Stimulated activated CD8-positive, alpha-beta memory T cell treated with anti-CD3 and anti-CD28 coated beads, Interleukin-15, amount 100 ng/mL, for 48 hours (primary cell): Measurements from ENCODE around the gene WNT3A.

Source experiments
- DNase-seq, 2 donors: peaks; one replicate each; pipeline ENCODE4 v3.0.0-alpha.2; 2020; ENCODE audit warnings: low read depth in 2 of 2

WNT3A gene

GRCh38 chr1:228100822-228101613 is 94.2 kb downstream of the WNT3A start:
- DNase-seq, result no peak

GRCh38 chr1:228101614-228101993 is 94.8 kb downstream of the WNT3A start:
- DNase-seq, result no peak

GRCh38 chr1:228101994-228102790 is 95.4 kb downstream of the WNT3A start:
- no peak for DNase-seq

GRCh38 chr1:228102791-228103620 is 96.2 kb downstream of the WNT3A start, which contains the start of gene C1orf35:
Gene C1orf35, minus strand, starts transcription at chr1:228103325. Its CDS starts 98 bp downstream, at chr1:228103227.
- peak; percentile 93 to 94 for DNase-seq

GRCh38 chr1:228104526-228105269 is 97.9 kb downstream of the WNT3A start:
- no peak for DNase-seq

- DNase-seq, result no peak
Observed at GRCh38 chr1:228105270-228105995, 98.6 kb downstream of the WNT3A start.

- no peak for DNase-seq
Observed at GRCh38 chr1:228105996-228106799, 99.4 kb downstream of the WNT3A start.

- DNase-seq, result no peak
Observed at GRCh38 chr1:228106800-228107054, 99.9 kb downstream of the WNT3A start.

- DNase-seq, result no peak
Observed at GRCh38 chr1:228107636-228108035, 100.8 kb downstream of the WNT3A start.

GRCh38 chr1:228108055-228108690 is 101.4 kb downstream of the WNT3A start:
- no peak for DNase-seq

GRCh38 chr1:228108742-228109072 is 101.9 kb downstream of the WNT3A start:
- DNase-seq, result no peak

GRCh38 chr1:228109073-228109961 is 102.5 kb downstream of the WNT3A start, which contains the start of gene MRPL55:
Gene MRPL55, minus strand, starts transcription at chr1:228109299. Its CDS starts 1,039 bp downstream, at chr1:228108260.
- DNase-seq, result peak; percentile 96

GRCh38 chr1:228109962-228110488 is 103.2 kb downstream of the WNT3A start:
- DNase-seq, result no peak

GRCh38 chr1:228110556-228110955 is 103.8 kb downstream of the WNT3A start:
- DNase-seq, result no peak
